SK-N-SH (cell line): Measurements from ENCODE around the gene FBXL7. TPM values are rescaled to one million over a fixed set of nuclear protein-coding genes. Genes with fewer than 3 reads are reported as not detected.

ENCODE experiments used
- CTCF ChIA-PET: fragments of 300-600, 350-600 bp; formaldehyde crosslinking; extraction: SDS; loops from one replicate; lab custom pipeline; 2021; lab: Yijun Ruan, JAX
- POLR2A ChIA-PET: fragments of 350-600 bp; sonication (Branson Sonifier 250); formaldehyde crosslinking; extraction: SDS; loops from one replicate; lab custom pipeline; 2020; ENCODE audit warnings: antibody characterized with exemption, inconsistent platforms; lab: Yijun Ruan, JAX
- DNase-seq: peaks from one replicate; pipeline ENCODE4 v3.0.0; 2012
- H2AFZ ChIP-seq: fragments of 200-600 bp; sonication (generic); 2 replicates; pipeline ENCODE4 v1.8.1; 2016; ENCODE audit warnings: antibody characterized with exemption, mild to moderate bottlenecking, low read depth
- H3F3A ChIP-seq: fragments of 200-600 bp; sonication (generic); replicated peaks from 2 replicates; pipeline ENCODE3; 2016; ENCODE audit warnings: antibody characterized with exemption, mild to moderate bottlenecking; ENCODE audit not compliant: insufficient read depth
- H3K27ac ChIP-seq, 2 experiments: fragments of 200-500 bp in 1 of 2; fragments of 200-600 bp in 1 of 2; sonication (Bioruptor generic) in 1 of 2; sonication (generic), shearing (Covaris generic) in 1 of 2; 2 replicates each; pipeline versions ENCODE4 v1.5.1 to v1.6.1; 2014 to 2016; ENCODE audit warnings: low read depth in 2 of 2, inconsistent platforms in 1 of 2, low read length in 1 of 2, mild to moderate bottlenecking in 1 of 2, mixed read lengths in 1 of 2
- H3K27me3 ChIP-seq: fragments of 200-600 bp; sonication (generic), shearing (Covaris generic); 2 replicates; pipeline ENCODE4 v1.6.1; 2016; ENCODE audit warnings: mixed run types; ENCODE audit not compliant: insufficient read depth
- H3K36me3 ChIP-seq, 2 experiments: fragments of 200-500 bp in 1 of 2; fragments of 200-600 bp in 1 of 2; sonication (Bioruptor generic) in 1 of 2; sonication (generic) in 1 of 2; replicated peaks in 1 of 2; 2 replicates each; pipeline versions ENCODE3 to v1.5.1; 2014 to 2016; ENCODE audit warnings: low read length in 1 of 2, mild to moderate bottlenecking in 1 of 2; ENCODE audit not compliant: insufficient read depth in 2 of 2, control insufficient read depth in 1 of 2
- H3K4me1 ChIP-seq, 2 experiments: fragments of 200-500 bp in 1 of 2; fragments of 200-600 bp in 1 of 2; sonication (Bioruptor generic) in 1 of 2; sonication (generic), shearing (Covaris generic) in 1 of 2; 2 replicates each; pipeline versions ENCODE4 v1.5.1 to v1.6.1; 2014 to 2016; ENCODE audit warnings: low read depth in 1 of 2, low read length in 1 of 2, mixed run types in 1 of 2; ENCODE audit not compliant: insufficient read depth in 2 of 2, control insufficient read depth in 1 of 2
- H3K4me2 ChIP-seq: fragments of 200-600 bp; sonication (generic), shearing (Covaris generic); 2 replicates; pipeline ENCODE4 v1.6.1; 2017; ENCODE audit warnings: mixed run types
- H3K4me3 ChIP-seq, 2 experiments: fragments of 200-500 bp in 1 of 2; fragments of 200-600 bp in 1 of 2; sonication (Bioruptor generic) in 1 of 2; sonication (generic), shearing (Covaris generic) in 1 of 2; 2 replicates each; pipeline versions ENCODE4 v1.5.1 to v1.8.1; 2014 to 2016; ENCODE audit warnings: low read depth in 2 of 2, inconsistent platforms in 1 of 2, low read length in 1 of 2, mild to moderate bottlenecking in 1 of 2, mixed read lengths in 1 of 2, moderate library complexity in 1 of 2
- H3K79me2 ChIP-seq: fragments of 200-600 bp; sonication (generic); 2 replicates; pipeline ENCODE4 v1.8.1; 2017; ENCODE audit warnings: mild to moderate bottlenecking; ENCODE audit not compliant: insufficient read depth
- H3K9ac ChIP-seq: fragments of 200-600 bp; sonication (generic); 2 replicates; pipeline ENCODE4 v1.6.1; 2017; ENCODE audit warnings: mixed run types
- H3K9me2 ChIP-seq: fragments of 200-600 bp; sonication (generic); 2 replicates; pipeline ENCODE4 v1.6.1; 2017; ENCODE audit warnings: mixed run types
- H3K9me3 ChIP-seq: fragments of 200-600 bp; sonication (generic); 2 replicates; pipeline ENCODE4 v1.6.1; 2017; ENCODE audit warnings: mixed run types, mild to moderate bottlenecking, moderate library complexity
- H4K20me1 ChIP-seq: fragments of 200-600 bp; sonication (generic); 2 replicates; pipeline ENCODE4 v1.6.1; 2017; ENCODE audit warnings: mild to moderate bottlenecking, mixed run types; ENCODE audit not compliant: insufficient read depth
- CHD2 ChIP-seq: fragments of 150-350 bp; IDR thresholded peaks from 2 replicates; pipeline ENCODE4 v1.6.1; 2018; ENCODE audit warnings: low read length; ENCODE audit not compliant: partially characterized antibody
- ELF1 ChIP-seq: IDR thresholded peaks from 2 replicates; pipeline ENCODE4 v1.4.0; 2012
- EP300 ChIP-seq, 2 experiments: IDR thresholded peaks; 2 replicates each; pipeline versions ENCODE4 v1.4.0 to v1.6.1; 2012; ENCODE audit warnings: borderline replicate concordance in 1 of 2, low read depth in 1 of 2, low read length in 1 of 2
- FOSL2 ChIP-seq: IDR thresholded peaks from 2 replicates; pipeline ENCODE4 v1.4.0; 2012; ENCODE audit warnings: low read depth, mild to moderate bottlenecking, moderate library complexity, borderline replicate concordance
- FOXM1 ChIP-seq: IDR thresholded peaks from 2 replicates; pipeline ENCODE4 v1.4.0; 2012; ENCODE audit warnings: low read depth, mild to moderate bottlenecking
- GABPA ChIP-seq: IDR thresholded peaks from 2 replicates; pipeline ENCODE4 v1.4.0; 2012; ENCODE audit warnings: low read depth, mild to moderate bottlenecking
- GATA2 ChIP-seq: sonication (generic); formaldehyde crosslinking; IDR thresholded peaks from 2 replicates; pipeline ENCODE4 v1.5.0; 2020; ENCODE audit warnings: mild to moderate bottlenecking, missing genetic modification reagents
- JUND ChIP-seq: IDR thresholded peaks from 2 replicates; pipeline ENCODE4 v1.4.0; 2012
- MEF2A ChIP-seq: IDR thresholded peaks from 2 replicates; pipeline ENCODE4 v1.4.0; 2012; ENCODE audit warnings: low read depth, borderline replicate concordance
- MXI1 ChIP-seq: IDR thresholded peaks from 2 replicates; pipeline ENCODE4 v1.6.1; 2012; ENCODE audit warnings: mild to moderate bottlenecking, low read depth, low read length, improper control_type of control experiment
- NFIC ChIP-seq: IDR thresholded peaks from 2 replicates; pipeline ENCODE4 v1.4.0; 2012; ENCODE audit warnings: borderline replicate concordance
- PBX3 ChIP-seq: IDR thresholded peaks from 2 replicates; pipeline ENCODE4; 2012
- POLR2AphosphoS5 ChIP-seq: IDR thresholded peaks from 2 replicates; pipeline ENCODE4 v1.6.1; 2012; ENCODE audit warnings: low read depth, low read length
- RFX5 ChIP-seq: IDR thresholded peaks from 2 replicates; pipeline ENCODE4 v1.6.1; 2012; ENCODE audit warnings: mild to moderate bottlenecking, improper control_type of control experiment, low read length
- RXRA ChIP-seq: IDR thresholded peaks from 2 replicates; pipeline ENCODE4 v1.4.0; 2012; ENCODE audit warnings: low read depth, mild to moderate bottlenecking, borderline replicate concordance
- TEAD4 ChIP-seq: IDR thresholded peaks from 2 replicates; pipeline ENCODE4 v1.4.0; 2012; ENCODE audit warnings: mild to moderate bottlenecking, borderline replicate concordance; ENCODE audit not compliant: insufficient read depth
- USF2 ChIP-seq: fragments of 150-350 bp; IDR thresholded peaks from 2 replicates; pipeline ENCODE4 v1.6.1; 2017; ENCODE audit warnings: antibody characterized with exemption, low read length, low read depth, borderline replicate concordance
- YY1 ChIP-seq: IDR thresholded peaks from 2 replicates; pipeline ENCODE4 v1.4.0; 2012; ENCODE audit warnings: low read depth, mild to moderate bottlenecking
- polyA plus RNA-seq, 3 experiments: library from polyadenylated mRNA; depleted of rRNA; stranded (reverse); fragments of >200 nt; gene quantifications; 2 replicates each; pipeline ENCODE4 v1.2.3, GENCODE V29; 2012
- TF ChIP-seq, protein P1 (sequence below): IDR thresholded peaks from 2 replicates; pipeline ENCODE4 v1.4.0; 2012; ENCODE audit warnings: low read depth, borderline replicate concordance
- TF ChIP-seq, protein P2 (sequence below): IDR thresholded peaks from 2 replicates; pipeline ENCODE4 v1.6.1; 2012; ENCODE audit warnings: mild to moderate bottlenecking, low read depth, low read length, moderate library complexity

The FBXL7 gene
- polyA plus RNA-seq, 1 of the 3 experiments (the other 2 are of a cell fraction): 7.0 TPM

DNA sequence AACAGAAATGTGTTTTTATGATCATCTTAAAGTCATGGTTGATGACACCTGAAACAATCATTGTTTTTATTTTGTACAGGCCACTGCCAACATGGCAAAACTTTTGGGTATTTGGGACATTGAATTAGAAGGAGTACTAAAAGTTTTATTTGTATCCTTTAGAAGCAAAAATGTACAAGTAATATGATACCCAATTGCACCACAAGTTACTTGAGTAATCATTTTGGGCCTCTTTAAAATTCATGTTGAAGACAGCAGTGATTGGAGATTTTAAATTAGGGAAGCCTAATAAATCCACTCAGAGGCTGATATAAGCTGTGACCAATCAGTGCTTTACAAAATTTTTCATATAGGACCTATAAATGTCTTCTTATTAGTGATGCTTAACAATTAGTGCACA, 466.7 kb downstream of the FBXL7 start:
- H3F3A ChIP-seq: no peaks in the 10 kb centered on the region
- no peak for DNase-seq
- peaks cover 0 to 2% of the 10 kb centered on the region in 2 experiments; a peak in 2 of 4 replicates for H3K4me1 ChIP-seq
- no peak overlapping the region for H3K27ac ChIP-seq
- no peak overlapping the region for H3K4me2 ChIP-seq
- no peak for TF ChIP-seq MEF2A
- no peak for TF ChIP-seq MXI1
- TF ChIP-seq ELF1: no peak
- TF ChIP-seq NFIC: no peak
- TF ChIP-seq EP300 (IDR thresholded peaks at IDR 0.05; ENCODE audit: borderline replicate concordance in 1 of 2, low read depth in 1 of 2, low read length in 1 of 2): no peak
- TF ChIP-seq USF2: no peak
- TF ChIP-seq RXRA: no peak
- TF ChIP-seq, protein P1, sequence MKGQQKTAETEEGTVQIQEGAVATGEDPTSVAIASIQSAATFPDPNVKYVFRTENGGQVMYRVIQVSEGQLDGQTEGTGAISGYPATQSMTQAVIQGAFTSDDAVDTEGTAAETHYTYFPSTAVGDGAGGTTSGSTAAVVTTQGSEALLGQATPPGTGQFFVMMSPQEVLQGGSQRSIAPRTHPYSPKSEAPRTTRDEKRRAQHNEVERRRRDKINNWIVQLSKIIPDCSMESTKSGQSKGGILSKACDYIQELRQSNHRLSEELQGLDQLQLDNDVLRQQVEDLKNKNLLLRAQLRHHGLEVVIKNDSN: no peak
- no peak for TF ChIP-seq TEAD4
- TF ChIP-seq, protein P2, sequence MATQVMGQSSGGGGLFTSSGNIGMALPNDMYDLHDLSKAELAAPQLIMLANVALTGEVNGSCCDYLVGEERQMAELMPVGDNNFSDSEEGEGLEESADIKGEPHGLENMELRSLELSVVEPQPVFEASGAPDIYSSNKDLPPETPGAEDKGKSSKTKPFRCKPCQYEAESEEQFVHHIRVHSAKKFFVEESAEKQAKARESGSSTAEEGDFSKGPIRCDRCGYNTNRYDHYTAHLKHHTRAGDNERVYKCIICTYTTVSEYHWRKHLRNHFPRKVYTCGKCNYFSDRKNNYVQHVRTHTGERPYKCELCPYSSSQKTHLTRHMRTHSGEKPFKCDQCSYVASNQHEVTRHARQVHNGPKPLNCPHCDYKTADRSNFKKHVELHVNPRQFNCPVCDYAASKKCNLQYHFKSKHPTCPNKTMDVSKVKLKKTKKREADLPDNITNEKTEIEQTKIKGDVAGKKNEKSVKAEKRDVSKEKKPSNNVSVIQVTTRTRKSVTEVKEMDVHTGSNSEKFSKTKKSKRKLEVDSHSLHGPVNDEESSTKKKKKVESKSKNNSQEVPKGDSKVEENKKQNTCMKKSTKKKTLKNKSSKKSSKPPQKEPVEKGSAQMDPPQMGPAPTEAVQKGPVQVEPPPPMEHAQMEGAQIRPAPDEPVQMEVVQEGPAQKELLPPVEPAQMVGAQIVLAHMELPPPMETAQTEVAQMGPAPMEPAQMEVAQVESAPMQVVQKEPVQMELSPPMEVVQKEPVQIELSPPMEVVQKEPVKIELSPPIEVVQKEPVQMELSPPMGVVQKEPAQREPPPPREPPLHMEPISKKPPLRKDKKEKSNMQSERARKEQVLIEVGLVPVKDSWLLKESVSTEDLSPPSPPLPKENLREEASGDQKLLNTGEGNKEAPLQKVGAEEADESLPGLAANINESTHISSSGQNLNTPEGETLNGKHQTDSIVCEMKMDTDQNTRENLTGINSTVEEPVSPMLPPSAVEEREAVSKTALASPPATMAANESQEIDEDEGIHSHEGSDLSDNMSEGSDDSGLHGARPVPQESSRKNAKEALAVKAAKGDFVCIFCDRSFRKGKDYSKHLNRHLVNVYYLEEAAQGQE: no peak
- no peak for TF ChIP-seq JUND
- TF ChIP-seq YY1: no peak
- no peak for TF ChIP-seq FOSL2
- TF ChIP-seq RFX5: no peak
- TF ChIP-seq FOXM1: no peak
- no peak for TF ChIP-seq CHD2
- no peak for TF ChIP-seq GATA2 (CRISPR knock-in tag)
- no peak for TF ChIP-seq GABPA
- TF ChIP-seq POLR2AphosphoS5: no peak
- no peak for TF ChIP-seq PBX3
- ChIA-PET CTCF (no interaction called here), POLR2A (no interaction called here)
- no peaks in the 10 kb centered on the region for H4K20me1 ChIP-seq
- H3K9me3 ChIP-seq: no peaks in the 10 kb centered on the region
- no peaks in the 10 kb centered on the region for H3K36me3 ChIP-seq
- no peak overlapping the region for H3K9ac ChIP-seq
- no peaks in the 10 kb centered on the region for H3K79me2 ChIP-seq
- H3K4me3 ChIP-seq: no peak overlapping the region
- no peaks in the 10 kb centered on the region for H3K9me2 ChIP-seq
- no peak overlapping the region for H2AFZ ChIP-seq
- no peaks in the 10 kb centered on the region for H3K27me3 ChIP-seq
